HG03175 (cell line): ENCODE results near the gene ABLIM1.

Experiments used
- ATAC-seq: cut with Tn5 transposase; IDR thresholded peaks from one replicate; pipeline ENCODE4 v1.9.1; 2021; ENCODE audit warnings: mild to moderate bottlenecking, moderate library complexity; ENCODE audit not compliant: unreplicated experiment

The ABLIM1 gene

GRCh38 chr10:114525368-114525949, 132.6 kb downstream of the ABLIM1 start:
- no peak for ATAC-seq

DNA sequence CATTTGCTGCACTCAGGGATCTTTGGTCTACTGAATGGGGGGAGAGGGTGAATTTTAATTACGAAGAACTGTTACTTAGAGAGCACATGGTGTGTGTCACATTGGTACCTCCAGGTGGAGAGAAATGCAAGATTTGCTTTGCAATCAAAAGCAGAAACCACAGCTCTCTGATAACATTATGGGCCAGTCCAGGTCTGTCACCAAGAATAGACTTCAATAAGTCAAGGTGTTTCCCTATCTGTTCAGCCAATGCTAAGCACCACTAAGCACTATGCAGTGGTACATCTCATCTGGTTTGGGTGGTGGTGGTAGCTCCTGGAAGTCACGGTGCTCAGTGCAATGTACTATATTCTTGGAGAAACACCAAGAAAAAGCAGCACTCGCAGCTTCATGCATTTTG, 134.2 kb downstream of the ABLIM1 start:
- ATAC-seq: no peak

DNA sequence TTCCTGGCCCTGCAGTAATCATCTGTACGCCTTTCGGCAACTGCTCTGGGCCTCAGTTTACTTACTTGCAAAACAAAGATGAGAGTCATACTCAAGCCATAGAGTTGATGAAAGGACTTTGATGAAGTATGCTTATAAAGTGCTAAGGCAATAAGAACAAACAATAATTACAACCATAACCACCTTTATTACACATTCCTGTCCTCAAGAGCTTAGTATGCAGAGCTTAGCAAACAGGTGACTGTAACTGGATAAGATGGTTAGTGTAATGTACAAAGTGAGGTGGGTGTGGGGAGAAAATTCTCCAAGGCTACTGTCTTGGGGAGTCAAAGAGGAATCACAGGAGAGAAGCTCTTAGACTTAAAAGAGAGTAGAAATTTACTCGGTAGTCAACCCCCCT, 136.8 kb downstream of the ABLIM1 start:
- no peak for ATAC-seq

DNA sequence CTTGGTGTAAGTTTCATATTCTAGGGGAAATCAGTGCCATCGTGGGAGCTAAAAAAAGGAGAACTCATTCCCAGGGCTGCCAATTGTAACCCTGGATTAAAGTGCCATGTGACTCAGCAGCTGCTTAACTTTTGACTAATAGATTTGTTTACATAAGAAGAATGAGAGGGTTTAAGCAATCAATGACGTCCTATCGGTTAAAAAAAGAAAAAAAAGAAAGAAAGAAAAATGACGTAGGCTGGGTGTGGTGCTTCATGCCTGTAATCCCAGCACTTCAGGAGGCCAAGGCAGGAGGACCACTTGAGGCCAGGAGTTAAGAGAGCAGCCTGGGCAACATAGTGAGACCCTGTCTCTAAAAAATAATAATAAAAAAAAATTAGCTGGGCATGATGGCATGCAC, 137.6 kb downstream of the ABLIM1 start:
- no peak for ATAC-seq

DNA sequence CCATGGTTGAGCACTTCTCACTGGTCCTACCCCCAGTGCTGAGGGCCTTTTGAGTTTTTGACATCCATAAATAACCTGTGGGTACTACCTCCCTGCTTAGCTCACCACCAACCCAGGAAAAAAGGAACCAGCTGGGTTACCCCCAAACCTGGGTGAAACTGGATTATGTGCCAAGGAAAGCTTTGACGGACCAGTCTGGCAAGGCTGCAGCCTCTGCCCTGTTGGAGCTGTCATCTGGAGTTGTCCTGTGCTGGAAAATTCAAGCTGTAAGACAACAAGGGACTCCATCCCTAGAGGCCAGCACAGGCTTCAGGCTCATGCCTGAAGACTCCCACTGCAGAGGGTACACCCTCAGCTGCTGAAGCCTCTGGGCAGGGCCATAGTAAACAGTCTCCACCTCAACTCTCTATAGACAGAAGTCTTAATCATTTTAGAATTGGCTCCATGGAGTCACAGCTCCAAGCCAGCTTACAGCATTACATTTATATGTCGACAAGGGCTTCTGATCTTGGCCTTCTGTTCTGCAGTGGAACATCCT, 138.2 kb downstream of the ABLIM1 start:
- no peak for ATAC-seq

GRCh38 chr10:114519306-114519669, 138.8 kb downstream of the ABLIM1 start:
- no peak for ATAC-seq

- ATAC-seq: no peak
Observed at GRCh38 chr10:114518401-114519305, 139.4 kb downstream of the ABLIM1 start.

DNA sequence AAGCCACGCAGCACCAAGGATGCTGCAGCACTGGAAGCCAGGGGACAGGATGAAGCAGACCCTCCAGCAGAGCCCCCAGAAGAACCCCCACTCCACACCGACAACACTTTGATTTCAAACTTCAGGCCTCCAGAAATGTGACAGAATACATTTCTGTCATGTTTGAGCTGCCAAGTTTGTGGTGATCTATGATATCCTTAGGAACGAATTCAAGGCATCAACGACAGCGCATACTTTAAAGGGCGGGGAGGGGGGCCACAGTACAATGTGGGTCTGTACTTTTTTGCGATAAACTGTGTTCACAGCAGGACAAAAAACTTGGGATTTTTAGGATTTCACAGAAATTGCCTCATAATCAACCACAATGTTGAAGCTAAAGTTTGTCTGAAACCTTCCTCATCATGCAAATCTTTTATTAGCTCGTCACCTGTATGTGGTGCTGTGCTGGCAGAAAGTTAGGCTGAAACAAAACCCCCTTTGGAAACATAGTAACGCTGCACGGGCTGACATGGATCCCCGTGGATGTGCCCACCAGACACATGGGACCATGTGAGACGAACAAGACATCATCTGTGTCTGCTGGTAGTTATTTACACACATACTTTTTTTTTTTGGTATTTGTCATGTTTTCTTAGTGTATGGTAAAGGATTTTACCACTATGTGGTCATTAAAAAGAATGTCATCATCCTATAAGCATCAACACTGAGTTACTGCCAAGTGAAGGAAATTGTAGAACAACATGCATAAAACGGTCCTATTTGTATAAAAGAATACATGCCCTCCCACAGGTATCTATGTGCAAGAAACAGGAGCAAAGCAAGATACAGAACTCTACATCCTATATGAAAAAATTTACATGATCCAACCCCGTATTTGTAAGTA, 140.5 kb downstream of the ABLIM1 start:
- no peak for ATAC-seq

DNA sequence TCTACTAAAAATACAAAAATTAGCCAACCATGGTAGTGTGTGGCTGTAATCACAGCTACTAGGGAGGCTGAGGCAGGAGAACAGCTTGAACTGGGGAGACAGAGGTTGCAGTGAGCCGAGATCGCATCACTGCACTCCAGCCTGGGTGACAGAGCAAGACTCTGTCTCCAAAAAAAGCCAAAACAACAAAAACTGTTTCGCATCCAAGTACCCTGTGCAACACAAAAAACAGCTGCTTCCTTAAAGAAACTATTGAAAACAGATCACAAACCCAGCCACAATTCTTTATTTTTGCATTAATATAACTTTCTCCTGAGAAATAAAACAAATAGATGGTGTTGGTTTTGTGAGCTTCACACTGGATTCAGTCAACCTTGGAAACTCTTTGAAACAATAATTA, 141.7 kb downstream of the ABLIM1 start:
- no peak for ATAC-seq

- ATAC-seq: no peak
Observed at GRCh38 chr10:114515298-114515914, 142.7 kb downstream of the ABLIM1 start.

DNA sequence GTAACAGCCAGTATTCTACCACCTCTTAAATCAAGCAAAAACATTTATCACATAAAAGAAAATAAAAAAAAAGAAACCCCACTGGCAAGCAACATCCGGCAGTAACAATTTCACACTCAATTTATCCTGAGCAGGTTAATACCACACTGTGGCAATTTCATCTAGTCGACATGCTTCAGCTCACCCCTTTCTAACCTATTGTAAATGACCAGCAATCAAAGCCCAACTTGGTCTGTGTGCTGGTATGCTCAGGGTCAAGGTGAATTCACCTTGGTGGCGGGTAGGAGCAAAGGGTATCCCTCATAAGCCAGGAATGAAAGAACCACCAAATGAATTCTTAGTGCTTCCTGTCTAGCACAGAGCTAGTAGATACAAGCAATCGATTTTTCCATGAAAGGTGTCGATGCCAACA, 144.7 kb downstream of the ABLIM1 start:
- no peak for ATAC-seq

- no peak for ATAC-seq
Observed at GRCh38 chr10:114511881-114512280, 146.2 kb downstream of the ABLIM1 start.

DNA sequence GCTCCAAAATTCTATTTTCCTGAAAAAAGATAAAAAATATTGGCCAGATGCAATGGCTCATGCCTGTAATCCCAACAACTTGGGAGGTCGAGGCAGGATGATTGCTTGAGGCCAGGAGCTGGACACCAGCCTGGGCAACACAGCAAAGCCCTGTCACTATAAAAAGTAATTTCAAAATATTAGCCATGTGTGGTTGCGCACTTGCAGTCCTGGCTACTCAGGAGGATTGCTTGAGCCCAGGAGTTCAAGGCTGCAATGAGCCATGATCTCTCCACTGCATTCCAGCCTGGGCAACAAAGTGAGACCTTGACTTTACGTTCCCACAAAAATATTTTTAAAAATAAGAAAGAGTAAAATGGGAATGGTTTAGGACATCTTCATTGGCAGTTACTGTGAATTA, 149.7 kb downstream of the ABLIM1 start:
- no peak for ATAC-seq

DNA sequence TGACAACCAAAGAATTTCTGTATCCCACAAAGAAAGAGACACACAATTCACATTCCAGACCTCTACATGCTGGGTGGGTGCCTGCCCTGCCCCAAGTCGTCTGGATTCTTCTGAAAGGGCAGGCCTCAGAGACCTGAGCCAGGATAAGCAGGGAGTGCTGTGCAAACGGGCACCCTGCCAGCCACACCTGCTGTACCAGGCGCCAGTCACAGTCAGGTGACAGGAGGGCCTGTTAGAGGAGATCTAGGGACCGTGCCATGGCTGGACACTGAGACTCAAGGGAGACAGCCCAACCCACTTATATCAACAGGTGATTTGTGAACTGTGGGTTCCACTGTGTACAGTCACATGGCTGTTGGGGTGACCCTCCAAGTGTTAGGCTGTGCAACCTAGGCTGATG, 150.6 kb downstream of the ABLIM1 start:
- ATAC-seq: no peak

- ATAC-seq: no peak
Observed at GRCh38 chr10:114506871-114507385, 151.1 kb downstream of the ABLIM1 start.

DNA sequence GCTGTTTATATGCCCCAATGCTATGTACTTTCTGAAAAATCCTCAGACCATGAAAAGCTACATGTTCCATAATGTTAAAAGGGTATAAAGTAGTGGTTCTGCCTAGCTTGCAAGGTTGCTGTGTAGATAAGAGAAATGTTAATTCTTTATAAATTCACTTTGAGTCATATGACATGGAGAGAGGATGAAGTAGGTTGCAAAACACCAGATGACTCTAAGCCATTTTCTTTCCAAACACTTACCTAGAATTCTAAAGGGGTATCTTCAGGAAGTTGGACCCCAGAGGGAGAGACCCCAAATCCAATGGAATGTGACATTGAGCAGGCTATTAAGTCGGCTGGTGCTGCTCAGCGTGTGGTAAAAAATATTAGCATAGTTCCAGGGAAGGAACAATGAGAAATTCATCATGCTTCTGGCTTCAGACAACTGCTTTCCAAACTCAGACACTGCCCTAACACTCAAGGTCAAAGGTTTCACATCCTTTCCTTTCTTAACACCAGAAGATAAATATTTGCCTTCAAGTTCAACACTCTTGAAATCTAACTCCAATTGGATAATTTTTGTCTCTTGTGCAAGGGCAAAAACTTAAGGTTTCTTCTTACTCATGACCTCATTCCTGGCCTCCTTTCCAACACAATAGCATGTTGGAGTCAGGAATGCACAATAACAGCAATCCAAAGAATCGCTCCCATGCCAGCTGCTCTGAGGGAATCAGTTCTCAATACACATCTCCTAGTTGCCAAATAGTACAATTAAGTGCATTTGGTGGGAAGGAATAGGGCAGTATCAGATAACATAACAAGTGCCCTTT, 153.1 kb downstream of the ABLIM1 start:
- ATAC-seq: no peak

DNA sequence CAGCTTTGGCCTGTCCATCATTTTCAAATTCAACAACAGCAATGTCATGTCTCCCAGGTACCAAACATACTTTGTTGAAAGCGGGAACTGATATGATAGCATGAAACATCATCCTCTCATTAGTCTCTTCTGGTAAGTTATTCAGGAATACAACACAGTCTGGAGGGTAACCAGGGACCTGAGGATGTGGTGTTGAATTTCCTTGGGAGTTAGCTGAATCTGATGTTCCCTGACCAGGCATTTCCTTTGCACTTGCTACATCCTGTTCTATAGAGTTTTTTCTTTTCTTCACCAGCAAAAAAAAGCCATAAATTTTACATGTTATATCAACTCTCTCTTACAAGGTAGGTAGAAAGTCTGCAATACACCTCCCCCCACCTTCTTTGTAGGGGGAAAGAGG, 156.0 kb downstream of the ABLIM1 start:
- ATAC-seq: no peak

GRCh38 chr10:114501650-114502049, 156.4 kb downstream of the ABLIM1 start:
- ATAC-seq: no peak

DNA sequence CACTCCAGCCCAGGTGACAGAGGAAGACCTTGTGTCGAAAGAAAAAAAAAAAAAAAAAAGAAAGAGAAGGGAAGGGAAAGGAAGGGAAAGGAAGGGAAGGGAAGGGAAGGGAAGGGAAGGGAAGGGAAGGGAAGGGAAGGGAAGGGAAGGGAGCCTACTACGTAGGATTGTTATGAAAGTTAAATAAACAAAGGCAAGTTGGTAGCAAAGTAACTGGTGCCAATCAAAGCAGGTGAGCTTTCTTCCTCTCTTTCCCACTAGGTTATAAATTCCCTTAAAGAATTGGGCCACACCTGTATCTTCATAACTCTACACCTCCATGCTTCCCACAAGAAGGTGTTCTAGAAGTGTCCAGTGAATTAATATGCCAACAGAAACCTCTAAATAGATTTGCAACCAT, 157.4 kb downstream of the ABLIM1 start:
- ATAC-seq: no peak
